ENCODE results near the gene GATA3.

- TF ChIP-seq CTCF (IDR thresholded peaks at IDR 0.05) (no peak), POLR2A (IDR thresholded peaks at IDR 0.05) (no peak)
These were observed 24.6 kb downstream of the GATA3 start for GRCh38 chr10:8079126-8079525.

Measured in breast epithelium (tissue), 3 donors.